Hematopoietic multipotent progenitor cell treated with erythropoietin and hydrocortisone succinate and interleukin-3 and kit ligand, for 6 days (in vitro differentiated cells): ENCODE results near the gene NTM.
A peak's percentile ranks its signal among the peaks of the same experiment; 100 is the strongest.
"Not testable (repeated sequence)": the region's sequence is repeated elsewhere in the genome, so short reads cannot be mapped to it uniquely, and the experiment has no call there.

Experiments used
- DNase-seq: peaks from one replicate; pipeline ENCODE4 v3.0.0-alpha.2; 2015

Gene NTM

GRCh38 chr11:131904756-131905155, 534.3 kb downstream of the NTM start:
- no peak for DNase-seq

- DNase-seq, result no peak
Measured at GRCh38 chr11:131906963-131907362, 536.5 kb downstream of the NTM start.

- no peak for DNase-seq
Measured at GRCh38 chr11:131907371-131907770, 537.0 kb downstream of the NTM start.

GRCh38 chr11:131908316-131908715, 537.9 kb downstream of the NTM start:
- DNase-seq, result no peak

- DNase-seq, result no peak
Measured at GRCh38 chr11:131909426-131910177, 539.2 kb downstream of the NTM start.

GRCh38 chr11:131910178-131910522, 539.7 kb downstream of the NTM start:
- DNase-seq, result no peak

- no peak for DNase-seq
Measured at GRCh38 chr11:131910523-131911387, 540.3 kb downstream of the NTM start.

- not testable (repeated sequence) for DNase-seq
Measured at GRCh38 chr11:131911388-131912032, 541.1 kb downstream of the NTM start.

GRCh38 chr11:131912134-131912533, 541.7 kb downstream of the NTM start:
- no peak for DNase-seq

- no peak for DNase-seq
Measured at GRCh38 chr11:131913267-131913666, 542.9 kb downstream of the NTM start.

GRCh38 chr11:131914361-131914774, 544.0 kb downstream of the NTM start:
- DNase-seq, result peak; percentile 37

GRCh38 chr11:131916638-131917037, 546.2 kb downstream of the NTM start:
- DNase-seq, result no peak

GRCh38 chr11:131917634-131918384, 547.4 kb downstream of the NTM start:
- DNase-seq, result no peak

GRCh38 chr11:131918663-131919062, 548.2 kb downstream of the NTM start:
- DNase-seq, result no peak

GRCh38 chr11:131922220-131922619, 551.8 kb downstream of the NTM start:
- no peak for DNase-seq

- DNase-seq, result no peak
Measured at GRCh38 chr11:131923309-131923708, 552.9 kb downstream of the NTM start.

GRCh38 chr11:131924001-131924400, 553.6 kb downstream of the NTM start:
- DNase-seq, result no peak

GRCh38 chr11:131924457-131925201, 554.2 kb downstream of the NTM start:
- DNase-seq, result no peak

- no peak for DNase-seq
Measured at GRCh38 chr11:131925829-131926228, 555.4 kb downstream of the NTM start.

- peak; percentile 15 for DNase-seq
Measured at GRCh38 chr11:131928992-131929391, 558.6 kb downstream of the NTM start.

- no peak for DNase-seq
Measured at GRCh38 chr11:131932584-131933325, 562.3 kb downstream of the NTM start.
